ENCODE measurements around the gene BLOC1S1.

DNA sequence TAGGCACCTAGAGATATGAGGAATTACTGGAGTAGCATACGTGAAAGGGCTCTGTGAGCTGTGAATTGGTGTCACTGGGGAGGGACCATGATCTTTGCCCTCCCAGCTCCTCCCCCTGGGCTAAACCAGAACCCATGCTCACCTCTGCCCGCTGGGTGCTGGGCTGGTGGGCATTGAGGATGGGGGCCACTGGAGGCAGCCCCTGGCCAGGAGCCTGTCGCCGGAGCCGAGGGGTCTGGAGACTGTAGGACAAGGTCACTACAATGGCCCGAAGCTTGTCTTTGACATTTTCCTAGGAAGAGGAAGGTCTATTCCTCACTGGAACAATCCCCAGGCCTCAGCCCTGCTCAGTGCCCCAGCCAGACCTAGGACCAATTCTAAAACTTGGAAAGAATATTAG is 19.7 kb upstream of the BLOC1S1 start:
- TF ChIP-seq RAD21 (IDR thresholded peaks at IDR 0.05; ENCODE audit: low read depth), result no peak
- no peak for TF ChIP-seq EP300 (IDR thresholded peaks at IDR 0.05; ENCODE audit: borderline replicate concordance)
- TF ChIP-seq NFIC (IDR thresholded peaks at IDR 0.05), result no peak
- no peak for TF ChIP-seq TAF1 (IDR thresholded peaks at IDR 0.05; ENCODE audit: low read depth)
- no peak for TF ChIP-seq CEBPB (IDR thresholded peaks at IDR 0.05)
- TF ChIP-seq, protein P1, sequence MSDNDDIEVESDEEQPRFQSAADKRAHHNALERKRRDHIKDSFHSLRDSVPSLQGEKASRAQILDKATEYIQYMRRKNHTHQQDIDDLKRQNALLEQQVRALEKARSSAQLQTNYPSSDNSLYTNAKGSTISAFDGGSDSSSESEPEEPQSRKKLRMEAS (IDR thresholded peaks at IDR 0.05), result no peak
- TF ChIP-seq EGR1 (IDR thresholded peaks at IDR 0.05), result no peak
- TF ChIP-seq, protein P2, sequence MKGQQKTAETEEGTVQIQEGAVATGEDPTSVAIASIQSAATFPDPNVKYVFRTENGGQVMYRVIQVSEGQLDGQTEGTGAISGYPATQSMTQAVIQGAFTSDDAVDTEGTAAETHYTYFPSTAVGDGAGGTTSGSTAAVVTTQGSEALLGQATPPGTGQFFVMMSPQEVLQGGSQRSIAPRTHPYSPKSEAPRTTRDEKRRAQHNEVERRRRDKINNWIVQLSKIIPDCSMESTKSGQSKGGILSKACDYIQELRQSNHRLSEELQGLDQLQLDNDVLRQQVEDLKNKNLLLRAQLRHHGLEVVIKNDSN (IDR thresholded peaks at IDR 0.05), result no peak
- TF ChIP-seq, protein P3, sequence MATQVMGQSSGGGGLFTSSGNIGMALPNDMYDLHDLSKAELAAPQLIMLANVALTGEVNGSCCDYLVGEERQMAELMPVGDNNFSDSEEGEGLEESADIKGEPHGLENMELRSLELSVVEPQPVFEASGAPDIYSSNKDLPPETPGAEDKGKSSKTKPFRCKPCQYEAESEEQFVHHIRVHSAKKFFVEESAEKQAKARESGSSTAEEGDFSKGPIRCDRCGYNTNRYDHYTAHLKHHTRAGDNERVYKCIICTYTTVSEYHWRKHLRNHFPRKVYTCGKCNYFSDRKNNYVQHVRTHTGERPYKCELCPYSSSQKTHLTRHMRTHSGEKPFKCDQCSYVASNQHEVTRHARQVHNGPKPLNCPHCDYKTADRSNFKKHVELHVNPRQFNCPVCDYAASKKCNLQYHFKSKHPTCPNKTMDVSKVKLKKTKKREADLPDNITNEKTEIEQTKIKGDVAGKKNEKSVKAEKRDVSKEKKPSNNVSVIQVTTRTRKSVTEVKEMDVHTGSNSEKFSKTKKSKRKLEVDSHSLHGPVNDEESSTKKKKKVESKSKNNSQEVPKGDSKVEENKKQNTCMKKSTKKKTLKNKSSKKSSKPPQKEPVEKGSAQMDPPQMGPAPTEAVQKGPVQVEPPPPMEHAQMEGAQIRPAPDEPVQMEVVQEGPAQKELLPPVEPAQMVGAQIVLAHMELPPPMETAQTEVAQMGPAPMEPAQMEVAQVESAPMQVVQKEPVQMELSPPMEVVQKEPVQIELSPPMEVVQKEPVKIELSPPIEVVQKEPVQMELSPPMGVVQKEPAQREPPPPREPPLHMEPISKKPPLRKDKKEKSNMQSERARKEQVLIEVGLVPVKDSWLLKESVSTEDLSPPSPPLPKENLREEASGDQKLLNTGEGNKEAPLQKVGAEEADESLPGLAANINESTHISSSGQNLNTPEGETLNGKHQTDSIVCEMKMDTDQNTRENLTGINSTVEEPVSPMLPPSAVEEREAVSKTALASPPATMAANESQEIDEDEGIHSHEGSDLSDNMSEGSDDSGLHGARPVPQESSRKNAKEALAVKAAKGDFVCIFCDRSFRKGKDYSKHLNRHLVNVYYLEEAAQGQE (IDR thresholded peaks at IDR 0.05; ENCODE audit: low read depth), result no peak
- TF ChIP-seq ZBTB7A (IDR thresholded peaks at IDR 0.05; ENCODE audit: low read depth), result no peak
- TF ChIP-seq CREB1 (IDR thresholded peaks at IDR 0.05; ENCODE audit: low read depth), result no peak

Measured in Ishikawa (cell line).